Activated CD4-positive, CD25-positive, alpha-beta regulatory T cell treated with anti-CD3 and anti-CD28 coated beads, Interleukin-2, amount 50 U/mL, for 24 hours (primary cell): ENCODE results near the gene EML5.
A peak's percentile ranks its signal among the peaks of the same experiment; 100 is the strongest.
"Not testable (repeated sequence)": the region's sequence is repeated elsewhere in the genome, so short reads cannot be mapped to it uniquely, and the experiment has no call there.

ENCODE experiments used
- ATAC-seq, 2 donors: fragments of 150-1000 bp; cut with Tn5 transposase; one replicate each; pipeline ENCODE4 v1.10.0; 2021; ENCODE audit warnings: mild to moderate bottlenecking in 1 of 2, moderate library complexity in 1 of 2

EML5 gene

GRCh38 chr14:88792473-88793258 is at the start of gene EML5:
TSS of gene EML5 (minus strand) at chr14:88792953. CDS start at chr14:88792503, 450 bp downstream.
- ATAC-seq: peak; percentile 64 to 78

- no peak for ATAC-seq
Observed at GRCh38 chr14:88842414-88842813, 49.7 kb upstream of the EML5 start.

GRCh38 chr14:88841741-88842140 is 49.0 kb upstream of the EML5 start:
- no peak for ATAC-seq

DNA sequence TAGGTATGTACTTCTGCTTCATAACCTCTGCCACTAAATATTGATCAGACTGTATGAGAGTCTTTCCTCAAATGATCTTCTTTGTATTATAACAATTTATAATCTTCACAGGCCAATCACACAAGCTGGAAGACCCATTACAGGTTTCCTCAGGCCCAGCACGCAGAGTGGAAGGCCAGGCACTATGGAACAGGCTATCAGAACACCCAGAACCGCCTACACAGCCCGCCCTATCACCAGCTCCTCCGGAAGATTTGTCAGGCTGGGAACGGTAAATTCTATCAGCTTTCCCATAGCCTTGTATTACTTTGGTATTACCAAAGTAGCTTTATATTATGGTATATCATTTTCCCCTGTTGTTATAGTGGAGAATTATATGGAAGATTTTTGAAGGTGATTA is 48.2 kb upstream of the EML5 start:
- no peak for ATAC-seq

DNA sequence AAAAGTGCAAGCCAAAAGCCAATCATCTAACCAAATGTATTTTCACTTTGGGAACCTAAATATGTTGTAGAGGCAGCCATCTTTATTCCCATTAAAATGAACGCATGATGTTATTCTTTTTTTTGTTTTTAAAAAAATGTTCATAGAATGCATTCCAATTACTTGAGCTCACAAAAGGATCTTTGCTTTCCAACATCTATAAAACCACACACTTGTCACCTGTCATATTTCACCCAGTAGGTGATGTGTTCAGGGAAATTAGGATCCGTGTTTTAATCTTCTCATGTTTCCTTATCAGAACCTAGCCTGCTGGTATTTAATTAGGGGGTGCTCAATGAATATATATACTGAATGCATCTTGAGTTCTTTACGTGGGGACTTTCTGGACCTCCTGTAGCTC is 45.3 kb upstream of the EML5 start:
- no peak for ATAC-seq

DNA sequence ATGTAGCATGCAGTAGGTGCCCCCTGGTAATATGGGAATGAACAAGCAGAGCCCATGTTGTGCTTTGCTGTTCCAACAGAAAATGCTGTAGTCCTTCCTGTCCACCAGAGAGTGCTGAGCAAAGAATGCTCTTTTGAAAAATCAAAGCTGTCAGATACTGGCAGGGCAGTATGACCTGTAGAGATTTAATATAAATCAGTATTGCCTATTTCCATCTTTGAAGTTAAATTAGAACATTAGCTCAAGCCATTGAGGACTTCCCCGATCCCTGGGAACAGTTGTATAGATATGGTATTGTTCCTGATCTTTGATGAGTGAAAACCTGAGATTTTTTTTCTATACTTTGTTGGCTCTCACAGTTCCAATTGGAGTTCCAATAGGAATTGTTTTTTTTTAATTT is 44.7 kb upstream of the EML5 start:
- ATAC-seq: no peak

- no peak for ATAC-seq
Observed at GRCh38 chr14:88835661-88836060, 42.9 kb upstream of the EML5 start.

DNA sequence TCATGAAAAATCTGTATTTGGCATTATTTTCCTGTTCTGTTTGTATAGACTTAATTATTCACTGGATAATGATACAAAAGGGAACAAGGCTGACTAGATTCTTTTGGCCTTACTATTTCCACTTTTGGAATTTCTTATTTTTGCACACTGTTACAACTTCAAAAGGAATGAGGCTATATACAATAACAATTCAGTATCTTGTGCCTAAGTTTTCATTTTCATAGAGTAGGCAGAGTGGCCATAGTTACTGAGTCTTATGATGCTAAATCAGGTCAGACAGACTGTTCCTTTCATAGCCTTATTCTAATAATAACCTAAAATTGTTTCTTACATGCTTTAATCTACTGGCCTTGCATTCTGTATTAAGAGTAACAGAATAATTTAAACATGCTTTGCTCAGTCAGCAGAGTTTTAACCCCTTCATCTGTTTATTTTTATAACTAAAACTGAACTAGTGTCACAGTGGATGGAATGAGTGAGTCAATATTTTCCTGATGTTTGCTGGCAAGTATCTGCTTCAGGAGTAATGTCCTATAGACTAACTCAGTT is 42.2 kb upstream of the EML5 start:
- ATAC-seq: no peak

GRCh38 chr14:88831284-88831683 is 38.5 kb upstream of the EML5 start:
- ATAC-seq: no peak

DNA sequence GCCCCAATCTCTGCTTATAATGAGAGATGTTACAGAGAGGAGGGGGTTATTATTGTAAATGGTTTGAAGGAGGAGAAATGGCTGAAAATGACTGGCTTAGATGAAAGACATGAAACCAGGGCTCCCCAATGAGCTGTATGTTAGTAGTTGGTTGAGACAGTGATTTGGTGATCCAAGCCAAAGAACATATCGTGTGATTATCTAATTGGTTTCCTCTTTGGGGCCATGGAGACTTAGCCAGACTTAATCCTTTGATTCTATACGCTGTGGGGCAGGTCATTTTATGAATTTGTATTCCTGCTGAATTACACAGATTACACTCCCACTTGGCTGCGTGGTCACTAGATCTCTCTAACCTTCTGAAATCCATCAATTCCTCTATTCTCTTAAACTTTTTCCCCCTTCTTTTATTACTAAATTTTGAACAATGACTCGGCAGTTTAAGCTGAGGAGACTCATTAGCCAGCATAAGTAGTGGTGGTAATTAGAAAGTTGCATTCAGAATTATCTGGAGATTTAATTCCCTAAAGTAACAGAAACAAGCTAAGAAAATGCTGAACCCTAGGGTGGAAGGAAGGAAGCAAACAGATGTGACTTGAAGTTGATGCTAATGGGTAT is 37.0 kb upstream of the EML5 start:
- ATAC-seq: no peak

GRCh38 chr14:88829188-88829587 is 36.4 kb upstream of the EML5 start:
- no peak for ATAC-seq

DNA sequence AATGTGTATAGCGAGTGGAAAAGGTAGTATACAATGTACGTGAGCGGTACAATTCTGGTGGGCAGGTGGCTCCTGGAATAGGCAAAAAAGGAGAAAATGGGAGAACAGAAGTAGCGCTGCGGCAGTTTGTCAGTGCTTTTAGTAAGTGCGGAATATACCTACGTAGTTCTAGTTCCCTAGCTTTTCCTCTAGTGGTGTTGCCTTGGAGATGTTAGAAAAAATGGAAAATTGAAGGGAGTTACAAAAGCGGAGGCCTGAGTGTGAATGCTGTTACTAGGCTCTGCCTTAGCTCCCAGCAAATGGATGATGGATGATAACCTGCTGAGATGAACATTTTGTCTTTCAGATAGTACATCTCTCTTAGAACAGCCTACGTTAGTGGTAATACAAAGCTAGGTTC is 32.8 kb upstream of the EML5 start:
- ATAC-seq: no peak

DNA sequence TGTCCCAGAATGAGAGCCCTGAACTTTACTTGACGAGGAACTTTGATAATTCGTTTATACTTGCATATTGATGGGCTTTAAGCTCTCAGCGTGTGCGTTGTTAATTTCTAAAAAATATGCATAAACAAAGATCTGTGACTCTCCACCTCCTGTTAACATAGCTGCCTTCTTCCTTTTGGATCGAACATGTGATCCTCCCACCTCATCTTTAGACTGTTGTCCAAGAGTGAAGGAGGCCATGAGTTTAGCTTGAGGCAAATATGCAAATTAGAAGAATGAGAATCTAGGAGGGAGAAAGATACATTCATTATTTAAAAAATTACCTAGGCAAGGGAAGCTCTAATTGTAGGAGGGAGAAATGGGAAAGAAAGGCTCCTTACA is 32.3 kb upstream of the EML5 start:
- no peak for ATAC-seq

DNA sequence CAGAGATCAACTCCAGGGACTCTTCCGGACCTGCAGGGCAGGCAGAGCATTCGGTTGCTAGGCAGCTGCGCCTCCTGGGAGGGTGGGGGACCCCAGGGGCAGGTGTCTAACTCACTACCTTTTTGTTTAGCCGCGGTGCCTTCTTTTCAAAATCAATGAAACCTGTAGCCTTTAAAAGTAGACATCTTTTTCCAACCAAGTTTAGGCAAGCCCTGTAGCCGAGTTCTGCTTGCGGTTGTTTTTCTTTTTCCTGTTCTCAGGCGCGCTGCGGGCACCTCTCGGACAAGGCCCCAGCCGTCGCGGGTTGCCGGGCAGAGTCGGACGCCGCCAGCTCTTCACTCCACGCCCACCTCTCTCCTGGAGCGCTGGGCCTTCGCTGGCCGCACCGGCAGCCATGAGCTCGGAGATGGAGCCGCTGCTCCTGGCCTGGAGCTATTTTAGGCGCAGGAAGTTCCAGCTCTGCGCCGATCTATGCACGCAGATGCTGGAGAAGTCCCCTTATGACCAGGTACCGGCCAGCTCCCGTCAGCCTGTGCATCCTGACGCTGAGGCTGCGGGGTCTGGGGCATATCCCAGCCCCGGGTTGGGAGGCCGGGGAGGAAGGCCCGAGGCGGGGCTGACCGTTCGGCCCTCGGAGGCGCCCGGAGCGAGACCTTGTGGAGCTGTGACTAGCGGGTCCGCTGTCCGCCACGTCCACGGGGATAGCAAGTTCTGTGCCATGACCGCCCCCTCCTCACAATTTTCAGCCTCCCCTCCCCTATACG is 31.7 kb upstream of the EML5 start, which contains the start of gene TTC8:
Gene TTC8 (plus strand): TSS at position 338 of the 764 bp plus-strand sequence. CDS start 57 bp downstream, at position 395.
- ATAC-seq: peak; percentile 95

- ATAC-seq: no peak
Observed at GRCh38 chr14:88823968-88824313, 31.2 kb upstream of the EML5 start.

GRCh38 chr14:88821888-88822287 is 29.1 kb upstream of the EML5 start:
- ATAC-seq: no peak

GRCh38 chr14:88821378-88821777 is 28.6 kb upstream of the EML5 start:
- ATAC-seq: no peak

- not testable (repeated sequence) for ATAC-seq
Observed at GRCh38 chr14:88819674-88820073, 26.9 kb upstream of the EML5 start.

- ATAC-seq: no peak
Observed at GRCh38 chr14:88818018-88818417, 25.3 kb upstream of the EML5 start.

DNA sequence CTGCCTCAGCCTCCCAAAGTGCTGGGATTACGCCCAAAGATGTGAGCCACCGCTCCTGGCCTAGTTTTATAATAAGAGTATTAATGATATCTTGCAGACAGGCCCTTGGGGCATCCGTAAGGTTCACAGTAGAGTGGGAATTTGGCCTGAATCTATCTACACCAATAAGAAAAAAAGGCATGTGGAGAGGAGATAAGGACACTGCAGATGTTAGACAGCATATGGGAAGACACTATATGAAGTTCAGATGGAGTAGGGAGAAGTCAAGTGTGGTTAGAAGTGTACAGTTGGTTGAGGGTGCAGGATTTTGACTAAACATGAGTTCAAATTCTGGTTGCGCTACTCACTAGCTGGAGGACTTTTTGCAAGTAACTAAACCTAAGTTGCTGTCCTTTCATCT is 23.2 kb upstream of the EML5 start:
- no peak for ATAC-seq

GRCh38 chr14:88808359-88808758 is 15.6 kb upstream of the EML5 start:
- ATAC-seq: no peak

DNA sequence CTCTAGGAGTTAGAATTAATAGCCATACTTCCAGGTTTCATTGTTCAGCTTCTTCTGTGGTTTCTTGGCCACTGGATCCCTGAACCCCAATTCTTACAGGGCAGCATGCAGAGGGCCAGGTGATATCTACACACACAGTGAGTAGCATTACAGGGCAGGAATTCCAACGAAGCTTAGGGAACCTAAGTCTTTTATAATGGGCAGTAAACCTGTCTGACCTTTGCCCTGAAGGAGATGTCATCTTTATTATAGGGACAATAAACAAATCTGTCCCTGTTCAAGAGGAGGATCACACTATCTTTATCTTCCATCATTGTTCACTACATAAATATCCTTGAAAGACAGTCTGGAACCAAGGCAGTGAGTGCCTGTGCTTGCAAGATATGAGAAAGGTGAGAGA is 11.7 kb upstream of the EML5 start:
- no peak for ATAC-seq

GRCh38 chr14:88804035-88804434 is 11.3 kb upstream of the EML5 start:
- ATAC-seq: no peak

DNA sequence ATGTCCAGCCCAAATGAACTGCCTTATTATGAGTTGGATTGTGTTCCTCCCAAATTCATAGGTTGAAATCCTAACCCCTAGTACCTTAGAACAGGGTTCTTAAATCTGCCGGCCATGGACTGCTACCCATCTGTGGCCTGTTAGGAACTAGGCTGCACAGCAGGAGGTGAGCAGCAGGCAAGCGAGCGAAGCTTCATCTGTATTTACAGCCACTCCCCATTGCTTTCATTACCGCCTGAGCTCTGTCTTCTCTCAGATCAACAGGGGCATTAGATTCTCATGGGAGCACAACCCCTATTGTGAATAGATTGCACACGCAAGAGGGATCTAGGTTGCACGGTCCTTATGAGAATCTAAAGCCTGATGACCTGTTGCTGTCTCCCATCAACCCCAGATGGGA is 9.8 kb upstream of the EML5 start:
- no peak for ATAC-seq
